Measurements from ENCODE around the gene GBP3.

GRCh38 chr1:89008511-89008910, 14.2 kb downstream of the GBP3 start:
- TF ChIP-seq, protein P1, sequence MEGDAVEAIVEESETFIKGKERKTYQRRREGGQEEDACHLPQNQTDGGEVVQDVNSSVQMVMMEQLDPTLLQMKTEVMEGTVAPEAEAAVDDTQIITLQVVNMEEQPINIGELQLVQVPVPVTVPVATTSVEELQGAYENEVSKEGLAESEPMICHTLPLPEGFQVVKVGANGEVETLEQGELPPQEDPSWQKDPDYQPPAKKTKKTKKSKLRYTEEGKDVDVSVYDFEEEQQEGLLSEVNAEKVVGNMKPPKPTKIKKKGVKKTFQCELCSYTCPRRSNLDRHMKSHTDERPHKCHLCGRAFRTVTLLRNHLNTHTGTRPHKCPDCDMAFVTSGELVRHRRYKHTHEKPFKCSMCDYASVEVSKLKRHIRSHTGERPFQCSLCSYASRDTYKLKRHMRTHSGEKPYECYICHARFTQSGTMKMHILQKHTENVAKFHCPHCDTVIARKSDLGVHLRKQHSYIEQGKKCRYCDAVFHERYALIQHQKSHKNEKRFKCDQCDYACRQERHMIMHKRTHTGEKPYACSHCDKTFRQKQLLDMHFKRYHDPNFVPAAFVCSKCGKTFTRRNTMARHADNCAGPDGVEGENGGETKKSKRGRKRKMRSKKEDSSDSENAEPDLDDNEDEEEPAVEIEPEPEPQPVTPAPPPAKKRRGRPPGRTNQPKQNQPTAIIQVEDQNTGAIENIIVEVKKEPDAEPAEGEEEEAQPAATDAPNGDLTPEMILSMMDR (conservative IDR thresholded peaks at IDR 0.05 in 1 of 2, IDR thresholded peaks at IDR 0.05 in 1 of 2; ENCODE audit: low read depth in 1 of 2, low read length in 2 of 2): no peak
- no peak for TF ChIP-seq EZH2 (IDR thresholded peaks at IDR 0.05; ENCODE audit: low read length, missing control alignments)

All from fibroblast of lung (primary cell).